ENCODE results near the gene APOD.

GRCh38 chr3:195540027-195540426, 43.7 kb downstream of the APOD start:
- TF ChIP-seq POLR2A (IDR thresholded peaks at IDR 0.05; ENCODE audit: low read depth, low read length) (no peak), TAF1 (IDR thresholded peaks at IDR 0.05; ENCODE audit: low read depth, low read length) (no peak), POLR2AphosphoS5 (IDR thresholded peaks at IDR 0.05; ENCODE audit: low read depth, low read length) (0 out of 2 replicates have a peak, but pooled peaks have one; percentile 42)
